Left hindlimb (tissue), 1 donor: ENCODE data around the gene PHF14.
"Not testable (repeated sequence)": the region's sequence is repeated elsewhere in the genome, so short reads cannot be mapped to it uniquely, and the experiment has no call there.

ENCODE experiments used
- DNase-seq: peaks from one replicate; pipeline ENCODE4 v3.0.0-alpha.2; 2018

The PHF14 gene, protein sequence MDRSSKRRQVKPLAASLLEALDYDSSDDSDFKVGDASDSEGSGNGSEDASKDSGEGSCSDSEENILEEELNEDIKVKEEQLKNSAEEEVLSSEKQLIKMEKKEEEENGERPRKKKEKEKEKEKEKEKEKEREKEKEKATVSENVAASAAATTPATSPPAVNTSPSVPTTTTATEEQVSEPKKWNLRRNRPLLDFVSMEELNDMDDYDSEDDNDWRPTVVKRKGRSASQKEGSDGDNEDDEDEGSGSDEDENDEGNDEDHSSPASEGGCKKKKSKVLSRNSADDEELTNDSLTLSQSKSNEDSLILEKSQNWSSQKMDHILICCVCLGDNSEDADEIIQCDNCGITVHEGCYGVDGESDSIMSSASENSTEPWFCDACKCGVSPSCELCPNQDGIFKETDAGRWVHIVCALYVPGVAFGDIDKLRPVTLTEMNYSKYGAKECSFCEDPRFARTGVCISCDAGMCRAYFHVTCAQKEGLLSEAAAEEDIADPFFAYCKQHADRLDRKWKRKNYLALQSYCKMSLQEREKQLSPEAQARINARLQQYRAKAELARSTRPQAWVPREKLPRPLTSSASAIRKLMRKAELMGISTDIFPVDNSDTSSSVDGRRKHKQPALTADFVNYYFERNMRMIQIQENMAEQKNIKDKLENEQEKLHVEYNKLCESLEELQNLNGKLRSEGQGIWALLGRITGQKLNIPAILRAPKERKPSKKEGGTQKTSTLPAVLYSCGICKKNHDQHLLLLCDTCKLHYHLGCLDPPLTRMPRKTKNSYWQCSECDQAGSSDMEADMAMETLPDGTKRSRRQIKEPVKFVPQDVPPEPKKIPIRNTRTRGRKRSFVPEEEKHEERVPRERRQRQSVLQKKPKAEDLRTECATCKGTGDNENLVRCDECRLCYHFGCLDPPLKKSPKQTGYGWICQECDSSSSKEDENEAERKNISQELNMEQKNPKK

GRCh38 chr7:10973061-10973941 lies at the start of gene PHF14:
PHF14 (plus strand) TSS chr7:10973872; CDS start chr7:10974324, 452 bp downstream.
- peak; percentile 98 for DNase-seq

DNA sequence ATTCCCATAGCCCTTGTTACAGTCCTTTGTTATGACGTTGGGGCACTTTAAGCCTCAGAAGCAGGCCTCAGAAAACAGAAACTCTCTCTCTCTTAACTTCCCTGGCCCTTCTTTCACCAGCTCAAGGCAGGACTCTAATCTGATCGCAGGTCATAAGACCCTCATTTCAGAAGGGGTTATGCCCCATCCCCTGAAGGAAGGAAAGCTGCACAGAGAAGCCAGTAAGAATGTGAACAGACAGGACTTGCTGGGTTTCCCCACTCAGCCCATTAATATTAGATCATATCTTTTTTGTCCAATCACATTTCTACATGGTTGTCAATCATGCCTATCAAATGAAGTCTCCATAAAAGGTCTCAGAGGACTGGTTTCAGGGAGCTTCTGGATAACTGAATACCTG lies 49.3 kb upstream of the PHF14 start:
- no peak for DNase-seq

- DNase-seq = not testable (repeated sequence)
Measured at GRCh38 chr7:10928203-10928602, 45.5 kb upstream of the PHF14 start.

DNA sequence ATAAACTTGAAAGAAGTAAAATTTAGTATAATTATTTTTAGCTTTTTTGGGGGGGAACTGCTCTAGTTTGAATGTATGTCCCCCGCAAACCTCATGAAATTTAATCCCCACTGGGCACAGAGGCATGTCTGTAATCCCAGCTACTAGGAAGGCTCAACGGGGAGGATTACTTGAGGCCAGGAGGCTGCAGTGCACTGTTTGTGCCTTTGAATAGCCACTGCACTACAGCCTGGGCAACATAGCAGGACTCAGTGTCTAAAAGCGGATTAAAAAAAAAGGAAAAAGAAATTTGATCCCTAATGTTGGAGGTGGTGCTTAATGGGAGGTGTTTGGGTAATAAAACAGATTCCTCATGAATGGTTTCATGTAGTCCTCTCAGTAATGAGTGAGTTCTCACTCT lies 43.1 kb upstream of the PHF14 start:
- DNase-seq = no peak

GRCh38 chr7:10931161-10931560 lies 42.5 kb upstream of the PHF14 start:
- DNase-seq = no peak

- no peak for DNase-seq
Measured at GRCh38 chr7:10934292-10934691, 39.4 kb upstream of the PHF14 start.

- no peak for DNase-seq
Measured at GRCh38 chr7:10939237-10939910, 34.3 kb upstream of the PHF14 start.

DNA sequence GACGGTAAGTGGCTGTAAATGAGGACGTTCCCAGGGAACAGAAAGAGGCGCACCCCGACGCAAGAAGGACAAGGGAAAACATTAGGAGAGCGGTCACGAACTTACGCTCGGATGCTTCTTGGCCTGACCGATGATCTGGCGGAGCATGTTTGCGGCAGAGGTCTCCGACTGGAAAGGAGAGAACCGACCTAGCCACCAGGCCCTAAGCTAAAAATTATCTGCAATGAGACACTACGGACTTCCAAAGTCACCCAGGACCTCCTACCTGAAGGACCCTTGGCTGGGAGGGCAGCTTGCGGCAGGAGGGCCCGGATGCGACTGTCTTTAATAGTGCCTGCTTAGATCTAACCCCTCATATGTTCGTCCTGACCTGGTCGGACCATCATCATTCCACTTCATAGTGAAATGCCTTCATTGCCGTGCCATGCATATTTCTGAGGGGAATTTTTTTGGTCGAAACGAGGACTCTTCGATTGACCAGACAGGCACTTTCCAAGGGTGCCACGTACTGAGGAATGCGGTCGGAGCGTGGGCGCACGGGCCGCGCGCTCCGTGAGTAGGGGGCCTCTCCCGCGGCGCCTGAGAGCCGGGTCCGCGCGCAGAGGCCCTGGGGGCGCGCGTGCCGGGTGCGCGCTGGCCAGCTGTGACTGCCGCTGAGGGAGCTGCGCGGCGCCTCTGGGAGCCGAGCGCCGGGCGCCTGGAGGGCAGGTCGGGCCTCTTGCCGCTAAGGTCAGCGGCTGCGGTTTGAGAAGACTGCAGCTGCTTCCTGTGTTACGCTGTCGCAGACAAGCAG lies 33.6 kb upstream of the PHF14 start:
- DNase-seq = peak; percentile 93

- no peak for DNase-seq
Measured at GRCh38 chr7:10940704-10941355, 32.8 kb upstream of the PHF14 start.

DNA sequence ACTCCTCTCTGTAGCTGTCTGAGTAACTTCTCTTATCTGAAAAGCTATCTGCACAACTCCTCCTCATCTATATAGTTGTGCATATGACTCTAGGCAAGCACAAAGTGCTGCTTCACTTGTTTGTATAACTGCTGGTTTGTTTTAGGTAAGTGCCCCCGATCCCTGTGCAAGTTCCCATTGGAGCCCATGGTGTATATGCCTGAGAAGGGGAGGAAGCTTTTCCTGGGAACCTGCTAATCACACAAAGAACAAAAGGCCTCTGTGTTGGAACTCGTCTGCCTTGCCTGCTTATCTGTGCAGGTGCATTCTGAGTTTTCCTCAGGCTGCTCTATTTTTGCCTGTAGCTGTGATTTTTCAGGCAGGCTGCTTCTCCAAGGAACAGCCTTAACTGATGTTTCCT lies 23.2 kb upstream of the PHF14 start:
- no peak for DNase-seq

- DNase-seq = not testable (repeated sequence)
Measured at GRCh38 chr7:10950974-10951578, 22.6 kb upstream of the PHF14 start.

- no peak for DNase-seq
Measured at GRCh38 chr7:10952588-10952987, 21.1 kb upstream of the PHF14 start.

DNA sequence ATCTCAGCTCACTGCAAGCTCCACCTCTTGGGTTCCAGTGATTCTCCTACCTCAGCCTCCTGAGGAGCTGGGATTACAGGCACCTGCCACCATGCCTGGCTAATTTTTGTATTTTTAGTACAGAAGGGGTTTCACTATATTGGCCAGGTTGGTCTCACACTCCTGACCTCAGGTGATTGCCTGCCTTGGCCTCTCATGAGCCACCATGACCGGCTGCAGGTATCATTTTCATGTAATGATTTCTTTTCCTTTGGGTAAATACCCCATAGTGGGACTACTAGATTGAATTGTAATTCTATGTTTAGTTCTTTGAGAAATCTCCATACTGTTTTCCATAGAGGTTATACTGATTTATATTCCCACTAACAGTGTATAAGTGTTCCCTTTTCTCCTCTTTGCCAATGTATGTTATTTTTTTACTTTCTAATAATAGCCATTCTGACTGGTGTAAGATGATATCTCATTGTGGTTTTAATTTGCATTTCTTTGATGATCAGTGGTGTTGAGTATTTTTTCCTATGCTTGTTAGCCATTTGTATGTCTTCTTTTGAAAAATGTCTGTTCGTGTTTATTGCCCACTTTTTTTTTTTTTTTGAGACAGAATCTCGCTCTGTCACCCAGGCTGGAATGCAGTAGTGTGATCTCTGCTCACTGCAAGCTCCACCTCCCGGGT lies 20.5 kb upstream of the PHF14 start:
- not testable (repeated sequence) for DNase-seq

DNA sequence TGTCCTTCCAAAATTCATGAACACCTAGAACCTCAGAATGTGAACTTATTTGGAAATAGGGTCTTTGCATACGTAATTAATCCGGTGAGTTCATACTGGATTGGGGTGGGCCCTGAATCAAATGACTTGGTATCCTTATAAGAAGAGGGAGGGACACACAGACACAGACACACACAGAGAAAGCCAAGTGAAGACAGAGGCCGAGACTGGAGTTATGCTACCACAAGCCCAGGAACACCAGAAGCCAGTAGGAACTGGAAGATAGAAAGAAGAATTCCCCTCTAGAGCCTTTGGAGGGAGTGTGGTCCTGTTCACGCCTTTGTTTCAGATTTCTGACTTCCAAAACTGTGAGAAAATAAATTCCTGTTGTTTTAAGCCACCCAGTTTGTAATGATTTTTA lies 17.1 kb upstream of the PHF14 start:
- no peak for DNase-seq

DNA sequence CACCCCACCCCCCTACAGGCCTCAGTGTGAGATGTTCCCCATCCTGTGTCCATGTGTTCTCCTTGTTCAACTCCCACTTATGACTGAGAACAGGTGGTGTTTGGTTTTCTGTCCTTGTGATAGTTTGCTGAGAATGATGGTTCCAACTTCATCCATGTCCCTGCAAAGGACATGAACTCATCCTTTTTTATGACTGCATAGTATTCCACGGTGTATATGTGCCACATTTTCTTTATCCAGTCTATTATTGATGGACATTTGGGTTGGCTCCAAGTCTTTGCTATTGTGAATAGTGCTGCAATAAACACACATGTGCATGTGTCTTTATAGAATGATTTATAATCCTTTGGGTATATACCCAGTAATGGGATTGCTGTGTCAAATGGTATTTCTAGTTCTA lies 13.4 kb upstream of the PHF14 start:
- DNase-seq = not testable (repeated sequence)

- not testable (repeated sequence) for DNase-seq
Measured at GRCh38 chr7:10965016-10965415, 8.7 kb upstream of the PHF14 start.

GRCh38 chr7:10972174-10972573 lies 1.5 kb upstream of the PHF14 start:
- DNase-seq = no peak

DNA sequence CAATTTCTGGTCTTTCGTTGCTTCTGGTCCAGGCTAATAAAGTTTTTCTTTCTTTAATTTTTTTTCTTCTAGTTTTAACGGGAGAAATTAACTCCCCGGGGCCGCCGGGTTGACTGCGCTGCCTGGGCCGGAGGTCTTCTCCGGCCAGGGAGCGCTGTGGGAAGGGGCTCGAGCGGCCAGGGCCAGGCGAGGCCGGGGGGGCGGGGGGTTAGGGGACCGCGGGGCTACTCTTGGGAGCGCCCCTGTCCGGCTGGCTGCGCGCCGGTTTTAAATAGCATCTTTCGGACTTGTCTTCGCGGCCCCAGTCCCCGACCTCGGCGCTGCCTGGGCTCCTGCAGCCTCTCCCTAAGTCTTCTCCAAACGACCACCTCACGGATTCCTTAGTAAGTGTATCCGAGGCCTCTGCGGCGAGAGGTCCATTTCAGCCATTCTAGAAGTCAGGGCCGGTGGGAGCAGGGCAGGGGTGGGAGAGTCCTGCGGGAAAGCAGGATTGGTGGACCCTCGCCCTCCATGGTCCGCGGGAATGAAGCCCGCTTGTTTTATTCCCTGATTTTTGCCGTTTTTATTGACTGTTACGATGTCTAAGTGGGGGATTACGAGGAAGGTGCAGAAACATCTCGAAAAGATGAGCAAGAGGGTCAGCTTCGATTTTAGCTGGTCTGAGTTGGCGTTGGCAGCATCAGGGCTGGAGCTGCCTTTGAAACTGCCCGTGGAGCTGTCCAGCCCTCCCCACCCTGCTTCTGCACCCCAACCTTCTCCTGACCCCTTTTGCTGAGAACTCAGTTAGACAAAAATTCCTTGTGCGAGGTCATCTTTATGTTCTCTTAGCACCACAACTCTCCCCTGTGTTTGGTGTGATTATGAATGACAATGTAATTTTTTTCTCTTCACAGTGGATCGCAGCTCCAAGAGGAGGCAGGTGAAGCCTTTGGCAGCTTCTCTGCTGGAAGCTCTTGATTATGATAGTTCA lies 555 bp downstream of the PHF14 start:
- peak; percentile 40 for DNase-seq
